Measurements from ENCODE around the gene SRRM1.
"Not testable (repeated sequence)": the region's sequence is repeated elsewhere in the genome, so short reads cannot be mapped to it uniquely, and the experiment has no call there.

The SRRM1 gene

DNA sequence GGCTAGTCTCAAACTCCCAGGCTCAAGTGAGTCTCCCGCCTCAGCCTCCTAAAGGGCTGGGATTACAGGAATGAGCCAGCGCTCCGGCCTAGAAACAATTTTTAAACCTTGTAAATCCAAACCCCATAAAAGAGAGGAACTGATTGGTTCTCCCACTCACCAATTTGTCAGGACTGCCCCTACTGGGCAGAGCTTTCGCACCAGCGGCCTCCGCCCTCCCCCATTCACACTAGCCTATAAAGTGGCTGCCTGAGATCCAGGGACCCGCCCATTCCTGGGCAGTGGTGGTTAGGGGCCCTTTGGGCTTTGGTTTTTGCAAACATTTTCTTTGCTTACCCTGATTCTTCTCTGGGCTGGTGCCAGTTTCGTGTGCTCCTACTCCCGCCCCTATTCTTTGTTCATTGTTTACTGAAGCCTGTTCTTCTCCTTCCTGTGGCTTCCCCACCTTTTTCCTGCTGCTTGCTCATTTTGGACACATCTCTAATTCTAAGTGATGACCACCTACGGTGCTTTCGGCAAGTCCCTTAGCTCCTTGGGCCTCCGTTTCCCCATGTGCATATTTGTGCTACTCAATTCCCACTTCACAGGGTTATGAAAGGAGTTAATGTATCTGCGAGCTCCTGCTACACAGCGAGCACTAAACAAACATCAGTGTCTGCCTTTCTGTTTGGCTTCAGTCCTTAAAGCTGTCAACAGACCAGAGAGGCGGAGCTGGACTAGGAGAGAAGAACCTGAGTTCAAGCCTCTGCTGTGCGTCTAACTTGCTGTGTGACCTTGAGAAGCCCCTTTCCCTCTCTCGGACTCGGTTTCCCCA is 62.4 kb downstream of the SRRM1 start:
- Histone ChIP-seq H3K27me3 (ENCODE audit: insufficient read depth, poor library complexity, severe bottlenecking) (no peaks in the 10 kb centered on the region), H3K27ac (replicated peaks) (no peak overlapping the region), H3K4me3 (replicated peaks; ENCODE audit: insufficient read depth, low read length) (no peak overlapping the region)
- TF ChIP-seq, protein P1, sequence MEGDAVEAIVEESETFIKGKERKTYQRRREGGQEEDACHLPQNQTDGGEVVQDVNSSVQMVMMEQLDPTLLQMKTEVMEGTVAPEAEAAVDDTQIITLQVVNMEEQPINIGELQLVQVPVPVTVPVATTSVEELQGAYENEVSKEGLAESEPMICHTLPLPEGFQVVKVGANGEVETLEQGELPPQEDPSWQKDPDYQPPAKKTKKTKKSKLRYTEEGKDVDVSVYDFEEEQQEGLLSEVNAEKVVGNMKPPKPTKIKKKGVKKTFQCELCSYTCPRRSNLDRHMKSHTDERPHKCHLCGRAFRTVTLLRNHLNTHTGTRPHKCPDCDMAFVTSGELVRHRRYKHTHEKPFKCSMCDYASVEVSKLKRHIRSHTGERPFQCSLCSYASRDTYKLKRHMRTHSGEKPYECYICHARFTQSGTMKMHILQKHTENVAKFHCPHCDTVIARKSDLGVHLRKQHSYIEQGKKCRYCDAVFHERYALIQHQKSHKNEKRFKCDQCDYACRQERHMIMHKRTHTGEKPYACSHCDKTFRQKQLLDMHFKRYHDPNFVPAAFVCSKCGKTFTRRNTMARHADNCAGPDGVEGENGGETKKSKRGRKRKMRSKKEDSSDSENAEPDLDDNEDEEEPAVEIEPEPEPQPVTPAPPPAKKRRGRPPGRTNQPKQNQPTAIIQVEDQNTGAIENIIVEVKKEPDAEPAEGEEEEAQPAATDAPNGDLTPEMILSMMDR (IDR thresholded peaks at IDR 0.05; ENCODE audit: insufficient read depth, low read length) = no peak
- TF ChIP-seq, protein P2, sequence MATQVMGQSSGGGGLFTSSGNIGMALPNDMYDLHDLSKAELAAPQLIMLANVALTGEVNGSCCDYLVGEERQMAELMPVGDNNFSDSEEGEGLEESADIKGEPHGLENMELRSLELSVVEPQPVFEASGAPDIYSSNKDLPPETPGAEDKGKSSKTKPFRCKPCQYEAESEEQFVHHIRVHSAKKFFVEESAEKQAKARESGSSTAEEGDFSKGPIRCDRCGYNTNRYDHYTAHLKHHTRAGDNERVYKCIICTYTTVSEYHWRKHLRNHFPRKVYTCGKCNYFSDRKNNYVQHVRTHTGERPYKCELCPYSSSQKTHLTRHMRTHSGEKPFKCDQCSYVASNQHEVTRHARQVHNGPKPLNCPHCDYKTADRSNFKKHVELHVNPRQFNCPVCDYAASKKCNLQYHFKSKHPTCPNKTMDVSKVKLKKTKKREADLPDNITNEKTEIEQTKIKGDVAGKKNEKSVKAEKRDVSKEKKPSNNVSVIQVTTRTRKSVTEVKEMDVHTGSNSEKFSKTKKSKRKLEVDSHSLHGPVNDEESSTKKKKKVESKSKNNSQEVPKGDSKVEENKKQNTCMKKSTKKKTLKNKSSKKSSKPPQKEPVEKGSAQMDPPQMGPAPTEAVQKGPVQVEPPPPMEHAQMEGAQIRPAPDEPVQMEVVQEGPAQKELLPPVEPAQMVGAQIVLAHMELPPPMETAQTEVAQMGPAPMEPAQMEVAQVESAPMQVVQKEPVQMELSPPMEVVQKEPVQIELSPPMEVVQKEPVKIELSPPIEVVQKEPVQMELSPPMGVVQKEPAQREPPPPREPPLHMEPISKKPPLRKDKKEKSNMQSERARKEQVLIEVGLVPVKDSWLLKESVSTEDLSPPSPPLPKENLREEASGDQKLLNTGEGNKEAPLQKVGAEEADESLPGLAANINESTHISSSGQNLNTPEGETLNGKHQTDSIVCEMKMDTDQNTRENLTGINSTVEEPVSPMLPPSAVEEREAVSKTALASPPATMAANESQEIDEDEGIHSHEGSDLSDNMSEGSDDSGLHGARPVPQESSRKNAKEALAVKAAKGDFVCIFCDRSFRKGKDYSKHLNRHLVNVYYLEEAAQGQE (IDR thresholded peaks at IDR 0.05; ENCODE audit: insufficient replicate concordance, low read depth) = no peak
- no peak for TF ChIP-seq SPI1 (IDR thresholded peaks at IDR 0.05; ENCODE audit: borderline replicate concordance, low read depth)
- no peak for TF ChIP-seq POLR2AphosphoS5 (IDR thresholded peaks at IDR 0.05; ENCODE audit: low read depth)
- no peak for TF ChIP-seq GABPA (IDR thresholded peaks at IDR 0.05; ENCODE audit: low read depth)
- no peak for DNase-seq (ENCODE audit: low read depth in 1 of 2, low spot score in 1 of 2)

DNA sequence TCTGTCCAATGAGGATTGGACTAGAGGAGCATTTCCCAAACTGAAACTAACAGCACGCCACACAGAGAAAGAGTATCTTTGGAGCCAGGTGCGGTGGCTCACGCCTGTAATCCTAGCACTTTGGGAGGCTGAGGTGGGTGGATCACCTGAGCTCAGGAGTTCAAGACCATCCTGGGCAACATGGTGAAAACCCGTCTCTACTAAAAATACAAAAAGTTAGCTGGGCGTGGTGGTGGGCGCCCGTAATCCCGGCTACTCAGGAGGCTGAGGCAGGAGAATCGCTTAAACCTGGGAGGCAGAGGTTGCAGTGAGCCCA is 62.9 kb downstream of the SRRM1 start:
- not testable (repeated sequence) for DNase-seq (ENCODE audit: low read depth in 1 of 2, low spot score in 1 of 2); H3K27me3 ChIP-seq (ENCODE audit: insufficient read depth, poor library complexity, severe bottlenecking); H3K4me3 ChIP-seq (replicated peaks; ENCODE audit: insufficient read depth, low read length); H3K27ac ChIP-seq (replicated peaks)

DNA sequence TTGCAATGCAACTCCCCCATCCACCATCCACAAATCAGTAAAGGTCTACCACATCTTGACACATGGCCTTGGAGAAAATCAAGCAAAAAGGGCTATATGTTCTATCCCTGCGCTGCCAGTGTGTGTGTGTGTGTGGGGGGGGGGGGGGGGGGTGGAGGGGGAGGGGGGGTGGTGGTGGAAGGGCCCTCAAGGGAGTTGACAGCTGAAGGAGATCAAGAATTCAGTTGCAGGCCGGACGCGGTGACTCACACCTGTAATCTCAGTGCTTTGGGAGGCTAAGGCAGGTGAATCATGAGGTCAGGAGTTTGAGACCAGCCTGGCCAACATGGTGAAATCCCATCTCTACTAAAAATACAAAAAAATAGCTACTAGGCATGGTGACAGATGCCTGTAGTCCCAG is 64.6 kb downstream of the SRRM1 start:
- no peak for DNase-seq (ENCODE audit: low read depth in 1 of 2, low spot score in 1 of 2)
- Histone ChIP-seq H3K4me3 (replicated peaks; ENCODE audit: insufficient read depth, low read length) (no peak overlapping the region), H3K27ac (replicated peaks) (no peak overlapping the region), H3K27me3 (ENCODE audit: insufficient read depth, poor library complexity, severe bottlenecking) (no peaks in the 10 kb centered on the region)
- no peak for TF ChIP-seq SPI1 (IDR thresholded peaks at IDR 0.05; ENCODE audit: borderline replicate concordance, low read depth)
- TF ChIP-seq GABPA (IDR thresholded peaks at IDR 0.05; ENCODE audit: low read depth) = no peak
- TF ChIP-seq, protein P2 (IDR thresholded peaks at IDR 0.05; ENCODE audit: insufficient replicate concordance, low read depth) = no peak
- no peak for TF ChIP-seq POLR2AphosphoS5 (IDR thresholded peaks at IDR 0.05; ENCODE audit: low read depth)
- TF ChIP-seq, protein P1 (IDR thresholded peaks at IDR 0.05; ENCODE audit: insufficient read depth, low read length) = no peak

DNA sequence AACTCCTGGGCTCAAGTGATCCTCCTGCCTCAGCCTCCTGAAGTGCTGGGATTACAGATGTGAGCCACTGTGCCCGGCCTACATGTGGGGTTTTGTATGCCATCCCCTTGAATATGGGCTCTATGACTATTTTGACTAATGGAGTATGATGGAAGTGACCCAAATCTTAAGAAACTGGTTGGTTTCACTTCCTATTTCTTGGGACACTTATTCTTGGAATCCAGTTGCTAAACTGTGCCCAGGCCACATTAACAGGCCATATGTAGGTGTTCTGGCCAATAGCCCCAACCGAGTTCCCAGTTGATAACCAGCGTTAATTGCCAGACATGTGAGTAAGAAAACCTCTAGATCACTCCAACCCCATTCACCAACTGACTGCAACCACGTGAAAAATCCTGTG is 65.8 kb downstream of the SRRM1 start:
- peak in 1 of 2 experiments; percentile 74 for DNase-seq (ENCODE audit: low read depth in 1 of 2, low spot score in 1 of 2)
- Histone ChIP-seq H3K27ac (replicated peaks) (no peak overlapping the region), H3K27me3 (ENCODE audit: insufficient read depth, poor library complexity, severe bottlenecking) (no peaks in the 10 kb centered on the region), H3K4me3 (replicated peaks; ENCODE audit: insufficient read depth, low read length) (no peak overlapping the region)
- TF ChIP-seq SPI1 (IDR thresholded peaks at IDR 0.05; ENCODE audit: borderline replicate concordance, low read depth) (peak; percentile 11; the same call in 1 of the 2 replicates), GABPA (IDR thresholded peaks at IDR 0.05; ENCODE audit: low read depth) (no peak)

Measured in HL-60 (cell line).